DND-41 (cell line): ENCODE measurements around the gene EXT2.

ENCODE experiments used
- EZH2 ChIP-seq: IDR thresholded peaks from 3 replicates; pipeline ENCODE4 v1.6.1; 2012; ENCODE audit warnings: borderline replicate concordance, low read depth, mild to moderate bottlenecking, moderate library complexity, low read length, inconsistent platforms; ENCODE audit not compliant: severe bottlenecking
- TF ChIP-seq, protein P1 (sequence below): IDR thresholded peaks from 2 replicates; pipeline ENCODE4 v1.5.1; 2012; ENCODE audit warnings: borderline replicate concordance, low read length, moderate library complexity, mild to moderate bottlenecking; ENCODE audit not compliant: poor library complexity, severe bottlenecking; ENCODE audit errors: extremely low read depth

- no peak for TF ChIP-seq EZH2
- TF ChIP-seq, protein P1, sequence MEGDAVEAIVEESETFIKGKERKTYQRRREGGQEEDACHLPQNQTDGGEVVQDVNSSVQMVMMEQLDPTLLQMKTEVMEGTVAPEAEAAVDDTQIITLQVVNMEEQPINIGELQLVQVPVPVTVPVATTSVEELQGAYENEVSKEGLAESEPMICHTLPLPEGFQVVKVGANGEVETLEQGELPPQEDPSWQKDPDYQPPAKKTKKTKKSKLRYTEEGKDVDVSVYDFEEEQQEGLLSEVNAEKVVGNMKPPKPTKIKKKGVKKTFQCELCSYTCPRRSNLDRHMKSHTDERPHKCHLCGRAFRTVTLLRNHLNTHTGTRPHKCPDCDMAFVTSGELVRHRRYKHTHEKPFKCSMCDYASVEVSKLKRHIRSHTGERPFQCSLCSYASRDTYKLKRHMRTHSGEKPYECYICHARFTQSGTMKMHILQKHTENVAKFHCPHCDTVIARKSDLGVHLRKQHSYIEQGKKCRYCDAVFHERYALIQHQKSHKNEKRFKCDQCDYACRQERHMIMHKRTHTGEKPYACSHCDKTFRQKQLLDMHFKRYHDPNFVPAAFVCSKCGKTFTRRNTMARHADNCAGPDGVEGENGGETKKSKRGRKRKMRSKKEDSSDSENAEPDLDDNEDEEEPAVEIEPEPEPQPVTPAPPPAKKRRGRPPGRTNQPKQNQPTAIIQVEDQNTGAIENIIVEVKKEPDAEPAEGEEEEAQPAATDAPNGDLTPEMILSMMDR: no peak
Observed at GRCh38 chr11:44140372-44140771, 44.9 kb downstream of the EXT2 start.
